ENCODE measurements around the gene NPHP4. TPM values are rescaled to one million over a fixed set of nuclear protein-coding genes. Genes with fewer than 3 reads are reported as not detected.

Gene NPHP4
- total RNA-seq, 1 experiment from 2014 or later, result 20.0 TPM

DNA sequence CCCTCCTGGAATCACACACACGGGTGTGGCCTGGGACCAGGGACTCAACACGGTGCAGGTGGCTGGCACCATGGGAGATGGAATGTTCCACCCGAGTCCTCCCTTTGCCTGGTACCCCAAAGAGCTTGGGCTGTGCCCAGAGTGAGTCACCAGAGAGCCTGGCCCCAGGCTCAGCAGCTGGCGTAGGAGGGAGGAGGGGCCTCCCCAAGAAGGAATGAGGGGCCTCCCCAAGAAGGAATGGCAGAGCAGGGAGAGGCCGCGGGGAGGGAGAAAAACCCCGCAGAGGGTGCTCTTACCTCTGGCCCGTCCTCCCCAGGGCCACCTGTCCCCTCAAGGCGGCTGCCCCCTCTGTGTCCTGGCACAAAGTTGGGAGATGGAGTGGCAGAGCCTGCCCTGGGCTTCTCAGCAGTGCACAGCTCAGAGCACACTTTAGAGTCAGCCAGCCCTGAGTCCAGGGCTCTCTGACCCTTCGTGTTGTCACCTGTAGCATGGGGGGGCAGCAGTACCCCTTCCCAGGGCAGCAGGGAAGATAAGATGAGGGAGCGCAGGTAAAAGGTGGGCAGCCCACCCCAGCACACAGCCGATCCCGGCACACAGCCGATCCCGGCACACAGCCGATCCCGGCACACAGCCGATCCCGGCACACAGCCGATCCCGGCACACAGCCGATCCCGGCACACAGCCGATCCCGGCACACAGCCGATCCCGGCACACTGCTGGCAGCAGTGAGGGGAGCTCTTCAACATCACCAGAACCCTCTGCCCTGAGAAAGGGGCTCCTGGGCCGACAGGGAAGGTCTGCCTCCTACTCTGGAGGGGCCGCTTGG lies 33.3 kb upstream of the NPHP4 start:
- Histone ChIP-seq H3K9me2 (ENCODE audit: insufficient read depth) (no peaks in the 10 kb centered on the region), H4K20me1 (ENCODE audit: insufficient read depth) (no peaks in the 10 kb centered on the region), H2AFZ (ENCODE audit: low read depth, low read length, poor library complexity, severe bottlenecking) (no peak overlapping the region), H3K4me1 (ENCODE audit: control insufficient read depth in 1 of 2, insufficient read depth in 2 of 2, low read length in 2 of 2) (peaks cover 14 to 30% of the 10 kb centered on the region in 2 experiments; a peak in 3 of 4 replicates), H3K27me3 (ENCODE audit: insufficient read depth, low read length) (no peaks in the 10 kb centered on the region), H3K9me3 (ENCODE audit: control insufficient read depth in 1 of 2, insufficient read depth in 1 of 2, low read depth in 1 of 2, low read length in 2 of 2) (no peaks in the 10 kb centered on the region), H3K27ac (ENCODE audit: low read depth, low read length) (peak overlapping the region; percentile 58), H3K4me2 (ENCODE audit: low read length) (peak overlapping the region; percentile 100), H3K9ac (ENCODE audit: low read length) (peak overlapping the region; percentile 75), H3K4me3 (replicated peaks in 1 of 2; ENCODE audit: low read depth in 1 of 2, low read length in 2 of 2) (peak overlapping the region; percentile 58 to 70), H3K79me2 (ENCODE audit: insufficient read depth, low read length) (no peaks in the 10 kb centered on the region), H3K36me3 (ENCODE audit: control insufficient read depth in 1 of 2, insufficient read depth in 2 of 2, low read length in 2 of 2) (no peaks in the 10 kb centered on the region)
- intact Hi-C loops (cut with micrococcal nuclease), result no loop called here
- TSS peak; percentile 86 for BruUV-seq (replicated peaks)
- DNase-seq (ENCODE audit: low read depth, low spot score), result no peak
- ChIA-PET POLR2A (interaction anchor here (1.6 to 1.7 kb wide), 2 partner anchors 9 to 33 kb away, joined by 4 to 5 read pairs; partner anchors contain the start of gene NPHP4), RAD21 (ENCODE audit: low non-redundant PET in 1 of 2, low total read pairs in 2 of 2, uncharacterized antibody in 2 of 2, unreplicated experiment in 2 of 2) (no interaction called here), CTCF (interaction anchor here (1.6 kb wide), 1 partner anchor 9 kb away, joined by 8 read pairs; no protein-coding TSS in a partner anchor)
- peak; percentile 60 for ATAC-seq
- TF ChIP-seq ZFX (IDR thresholded peaks at IDR 0.05), result 0 out of 2 replicates have a peak, but pooled peaks have one; percentile 27
- no peak for TF ChIP-seq SRF (IDR thresholded peaks at IDR 0.05; ENCODE audit: low read depth)
- no peak for TF ChIP-seq MAX (IDR thresholded peaks at IDR 0.05)
- TF ChIP-seq YY1 (IDR thresholded peaks at IDR 0.05; ENCODE audit: extremely low read depth, insufficient replicate concordance, low read depth, low read length), result peak; percentile 36
- TF ChIP-seq JUND (IDR thresholded peaks at IDR 0.05), result peak; percentile 73; the same call in 1 of the 2 replicates

DNA sequence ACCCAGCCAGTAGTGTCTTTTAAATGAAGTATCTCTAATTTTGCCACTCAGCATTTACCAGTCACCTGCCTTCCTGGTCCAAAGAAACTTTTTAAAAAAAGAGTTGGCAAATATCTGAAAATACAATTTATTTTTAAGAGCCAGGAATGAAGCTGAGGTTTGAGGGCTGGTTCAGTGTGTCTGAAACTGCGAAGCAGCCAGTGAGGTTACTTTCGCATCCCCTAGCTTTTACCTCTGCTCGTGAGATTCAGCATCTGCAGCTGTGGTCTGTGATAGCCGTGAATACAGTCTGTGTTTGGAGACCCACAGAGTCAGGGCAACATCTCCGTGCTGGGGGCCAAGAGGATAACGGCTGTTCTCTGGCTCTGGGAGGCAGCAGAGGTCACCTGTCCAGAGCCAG lies 32.2 kb upstream of the NPHP4 start:
- Histone ChIP-seq H4K20me1 (ENCODE audit: insufficient read depth) (no peaks in the 10 kb centered on the region), H2AFZ (ENCODE audit: low read depth, low read length, poor library complexity, severe bottlenecking) (no peak overlapping the region), H3K4me3 (replicated peaks in 1 of 2; ENCODE audit: low read depth in 1 of 2, low read length in 2 of 2) (no peak overlapping the region), H3K9me2 (ENCODE audit: insufficient read depth) (no peaks in the 10 kb centered on the region), H3K9ac (ENCODE audit: low read length) (no peak overlapping the region), H3K9me3 (ENCODE audit: control insufficient read depth in 1 of 2, insufficient read depth in 1 of 2, low read depth in 1 of 2, low read length in 2 of 2) (no peaks in the 10 kb centered on the region), H3K4me2 (ENCODE audit: low read length) (peak overlapping the region; percentile 100), H3K79me2 (ENCODE audit: insufficient read depth, low read length) (no peaks in the 10 kb centered on the region), H3K27me3 (ENCODE audit: insufficient read depth, low read length) (no peaks in the 10 kb centered on the region), H3K4me1 (ENCODE audit: control insufficient read depth in 1 of 2, insufficient read depth in 2 of 2, low read length in 2 of 2) (peaks cover 14 to 30% of the 10 kb centered on the region in 2 experiments; a peak in 3 of 4 replicates), H3K36me3 (ENCODE audit: control insufficient read depth in 1 of 2, insufficient read depth in 2 of 2, low read length in 2 of 2) (no peaks in the 10 kb centered on the region), H3K27ac (ENCODE audit: low read depth, low read length) (no peak overlapping the region)
- DNase-seq (ENCODE audit: low read depth, low spot score) (no peak), ATAC-seq (no peak)
- CTCF ChIA-PET, result no interaction called here
- POLR2A ChIA-PET, result no interaction called here
- RAD21 ChIA-PET (ENCODE audit: low non-redundant PET in 1 of 2, low total read pairs in 2 of 2, uncharacterized antibody in 2 of 2, unreplicated experiment in 2 of 2), result no interaction called here
- intact Hi-C loops (cut with micrococcal nuclease), result no loop called here
- no TSS peak for BruUV-seq (replicated peaks)
- TF ChIP-seq CBX3 (IDR thresholded peaks at IDR 0.05; ENCODE audit: low read depth) (no peak), ELF1 (IDR thresholded peaks at IDR 0.05; ENCODE audit: borderline replicate concordance, low read depth) (no peak), SRF (IDR thresholded peaks at IDR 0.05; ENCODE audit: low read depth) (no peak), ZNF274 (IDR thresholded peaks at IDR 0.05; ENCODE audit: low read depth, low read length) (no peak), CEBPB (IDR thresholded peaks at IDR 0.05; ENCODE audit: low read depth) (no peak), ATF3 (IDR thresholded peaks at IDR 0.05) (no peak), MAX (IDR thresholded peaks at IDR 0.05) (no peak), EZH2phosphoT487 (IDR thresholded peaks at IDR 0.05; ENCODE audit: borderline replicate concordance) (no peak)
- TF ChIP-seq, protein P1, sequence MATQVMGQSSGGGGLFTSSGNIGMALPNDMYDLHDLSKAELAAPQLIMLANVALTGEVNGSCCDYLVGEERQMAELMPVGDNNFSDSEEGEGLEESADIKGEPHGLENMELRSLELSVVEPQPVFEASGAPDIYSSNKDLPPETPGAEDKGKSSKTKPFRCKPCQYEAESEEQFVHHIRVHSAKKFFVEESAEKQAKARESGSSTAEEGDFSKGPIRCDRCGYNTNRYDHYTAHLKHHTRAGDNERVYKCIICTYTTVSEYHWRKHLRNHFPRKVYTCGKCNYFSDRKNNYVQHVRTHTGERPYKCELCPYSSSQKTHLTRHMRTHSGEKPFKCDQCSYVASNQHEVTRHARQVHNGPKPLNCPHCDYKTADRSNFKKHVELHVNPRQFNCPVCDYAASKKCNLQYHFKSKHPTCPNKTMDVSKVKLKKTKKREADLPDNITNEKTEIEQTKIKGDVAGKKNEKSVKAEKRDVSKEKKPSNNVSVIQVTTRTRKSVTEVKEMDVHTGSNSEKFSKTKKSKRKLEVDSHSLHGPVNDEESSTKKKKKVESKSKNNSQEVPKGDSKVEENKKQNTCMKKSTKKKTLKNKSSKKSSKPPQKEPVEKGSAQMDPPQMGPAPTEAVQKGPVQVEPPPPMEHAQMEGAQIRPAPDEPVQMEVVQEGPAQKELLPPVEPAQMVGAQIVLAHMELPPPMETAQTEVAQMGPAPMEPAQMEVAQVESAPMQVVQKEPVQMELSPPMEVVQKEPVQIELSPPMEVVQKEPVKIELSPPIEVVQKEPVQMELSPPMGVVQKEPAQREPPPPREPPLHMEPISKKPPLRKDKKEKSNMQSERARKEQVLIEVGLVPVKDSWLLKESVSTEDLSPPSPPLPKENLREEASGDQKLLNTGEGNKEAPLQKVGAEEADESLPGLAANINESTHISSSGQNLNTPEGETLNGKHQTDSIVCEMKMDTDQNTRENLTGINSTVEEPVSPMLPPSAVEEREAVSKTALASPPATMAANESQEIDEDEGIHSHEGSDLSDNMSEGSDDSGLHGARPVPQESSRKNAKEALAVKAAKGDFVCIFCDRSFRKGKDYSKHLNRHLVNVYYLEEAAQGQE (IDR thresholded peaks at IDR 0.05; ENCODE audit: low read depth), result no peak
